Measurements from ENCODE around the gene RPL10. TPM values are rescaled to one million over a fixed set of nuclear protein-coding genes. Genes with fewer than 3 reads are reported as not detected.
A peak's percentile ranks its signal among the peaks of the same experiment; 100 is the strongest.

The RPL10 gene
- total RNA-seq, 1 experiment from 2014 or later, result 2,110 TPM

- no peak overlapping the region for H3K9ac ChIP-seq (ENCODE audit: extremely low read depth, insufficient read length, low read length)
Observed at GRCh38 chrX:154402622-154403127, 4.5 kb downstream of the RPL10 start.

More at GRCh38 chrX:154402622-154403127, 4.5 kb downstream of the RPL10 start:
- Histone ChIP-seq H4K8ac (replicated peaks; ENCODE audit: insufficient read length, low read depth, low read length) (no peak overlapping the region), H3K23me2 (ENCODE audit: insufficient read length, low read depth, low read length, poor library complexity, severe bottlenecking) (peaks cover 10% of the 10 kb centered on the region), H4K20me1 (ENCODE audit: control insufficient read depth, insufficient read depth, insufficient read length) (no peaks in the 10 kb centered on the region), H3K14ac (ENCODE audit: insufficient read depth, low read length) (no peak overlapping the region; the same call in 1 of the 2 replicates), H3K79me1 (ENCODE audit: insufficient read depth, low read depth, low read length, poor library complexity, severe bottlenecking) (no peaks in the 10 kb centered on the region), H2AK5ac (ENCODE audit: insufficient read length, low read length) (no peak overlapping the region), H2BK15ac (ENCODE audit: low read depth, low read length) (no peak overlapping the region), H3K9me3 (ENCODE audit: control insufficient read depth, low read depth, low read length) (peaks cover 33% of the 10 kb centered on the region), H2AFZ (ENCODE audit: low read length) (no peak overlapping the region), H4K5ac (ENCODE audit: insufficient read length, low read depth, low read length) (no peak overlapping the region), H2BK5ac (ENCODE audit: insufficient read length, low read length) (no peak overlapping the region), H3K4me1 (ENCODE audit: insufficient read depth, low read length) (no peaks in the 10 kb centered on the region), H3T11ph (ENCODE audit: low read length) (no peak overlapping the region), H3K4me2 (ENCODE audit: insufficient read depth, insufficient read length, low read length) (no peak overlapping the region), H3K79me2 (ENCODE audit: insufficient read depth, low read length) (peaks cover 3% of the 10 kb centered on the region; the same call in 1 of the 2 replicates), H4K91ac (ENCODE audit: insufficient read length, low read depth, low read length) (no peak overlapping the region), H3K56ac (ENCODE audit: insufficient read length, low read depth, low read length) (no peak overlapping the region), H3K27ac (ENCODE audit: insufficient read length, low read depth, low read length) (no peak overlapping the region), H3K23ac (ENCODE audit: insufficient read length, low read depth, low read length) (no peak overlapping the region), H3K27me3 (ENCODE audit: insufficient read depth, low read length) (no peaks in the 10 kb centered on the region), H2BK12ac (ENCODE audit: insufficient read length, low read depth, low read length) (no peak overlapping the region), H2BK20ac (ENCODE audit: low read depth, low read length, poor library complexity, severe bottlenecking) (no peak overlapping the region), H3K18ac (ENCODE audit: insufficient read length, low read depth, low read length) (no peak overlapping the region), H2BK120ac (ENCODE audit: low read depth, low read length, poor library complexity, severe bottlenecking) (no peak overlapping the region), H3K4ac (ENCODE audit: low read depth, low read length) (no peak overlapping the region)
- Mint-ChIP-seq H3K36me3 (ENCODE audit: insufficient read depth in 1 of 3, low read depth in 3 of 3) (peaks cover 30 to 49% (median 38%) of the 10 kb centered on the region in 3 experiments), H3K9me3 (peaks cover 77 to 80% of the 10 kb centered on the region in 2 experiments), H3K4me3 (no peak overlapping the region), H3K4me1 (peaks cover 0 to 15% of the 10 kb centered on the region in 2 experiments; a peak in 2 of 4 replicates), H3K27me3 (ENCODE audit: low read depth) (peaks cover 5% of the 10 kb centered on the region), H3K27ac (peak overlapping the region in 1 of 3 experiments; percentile 89; a peak in 2 of 7 replicates)
- no peak for TF ChIP-seq CTCF (conservative IDR thresholded peaks at IDR 0.05)
- WGBS (ENCODE audit: extremely low coverage, insufficient read length, low lambda C conversion rate), result no CpG with 5 or more reads among the region's 19 CpGs
- DNase-seq, result no peak
